ENCODE measurements around the gene AGAP1. TPM values are rescaled to one million over a fixed set of nuclear protein-coding genes. Genes with fewer than 3 reads are reported as not detected.

AGAP1 gene
- total and polyA plus RNA-seq, 2 donors (not counting 3 experiments of a cell fraction or from before 2014, with no cell fraction given) = 10.2 to 20.9 TPM

DNA sequence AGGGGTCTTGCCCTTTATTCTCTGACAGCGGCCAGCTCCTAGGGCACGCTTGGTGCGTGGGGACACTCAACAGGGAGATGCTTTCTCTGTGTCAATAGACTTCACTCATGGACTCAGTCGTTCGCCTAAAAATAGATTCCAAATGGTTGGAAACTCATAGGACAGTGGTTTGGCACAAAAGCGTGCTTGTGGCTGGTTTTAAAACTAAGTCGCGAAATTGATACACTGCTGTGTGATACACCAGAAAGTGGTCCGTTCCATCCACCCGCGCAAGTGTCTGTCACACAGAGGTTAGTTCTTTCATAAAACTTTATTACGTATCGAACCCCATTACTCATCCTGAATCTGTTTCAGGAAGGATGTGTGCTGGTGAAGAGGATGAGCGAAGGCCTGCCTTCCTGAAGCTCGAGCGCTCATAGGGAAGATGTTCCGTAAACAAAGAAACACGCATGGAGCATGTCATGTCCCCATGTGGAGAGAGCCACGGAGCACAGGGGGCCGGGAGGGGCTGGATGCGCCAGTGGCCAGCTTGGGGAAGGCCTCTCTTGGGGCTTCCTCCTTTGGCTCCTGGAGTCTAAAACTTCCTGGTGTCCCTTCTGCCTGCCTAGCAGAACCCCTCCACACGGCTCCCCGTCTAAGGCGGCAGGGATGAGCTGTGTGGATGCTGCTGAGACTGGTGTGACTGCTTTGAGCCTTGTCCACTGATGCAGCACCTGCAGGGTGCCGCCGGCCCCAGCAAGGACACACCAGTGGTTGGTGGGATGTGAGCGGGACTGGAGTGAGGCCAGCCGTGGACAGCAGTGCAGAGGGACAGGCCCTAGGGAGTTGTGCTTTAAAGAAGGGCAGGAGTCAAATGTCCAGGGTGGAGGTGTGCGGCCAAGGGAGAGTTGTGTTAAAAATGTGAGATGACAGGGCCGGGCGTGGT lies 467.1 kb downstream of the AGAP1 start:
- Histone ChIP-seq H3K9ac (replicated peaks; ENCODE audit: extremely low read depth, insufficient read depth, low read length) (no peak overlapping the region), H3K36me3 (ENCODE audit: control insufficient read depth in 2 of 2, extremely low read depth in 1 of 2, insufficient read depth in 2 of 2, low read length in 2 of 2) (no peaks in the 10 kb centered on the region), H3K27ac (ENCODE audit: insufficient read depth, low read depth, low read length) (no peak overlapping the region), H3K4me2 (ENCODE audit: insufficient read depth, low read length) (no peak overlapping the region), H3K79me2 (ENCODE audit: control insufficient read depth, insufficient read depth, low read length) (no peaks in the 10 kb centered on the region), H2AFZ (ENCODE audit: low read depth, low read length) (no peak overlapping the region), H3K9me1 (replicated peaks; ENCODE audit: control insufficient read depth, extremely low read depth, insufficient read depth, low read length) (no peaks in the 10 kb centered on the region), H3K4me1 (ENCODE audit: control insufficient read depth, extremely low read depth, insufficient read depth, low read length) (no peaks in the 10 kb centered on the region), H3K27me3 (ENCODE audit: control insufficient read depth in 2 of 2, insufficient read depth in 2 of 2, low read length in 2 of 2) (no peaks in the 10 kb centered on the region), H4K20me1 (replicated peaks; ENCODE audit: control insufficient read depth, extremely low read depth, insufficient read depth, low read length) (no peaks in the 10 kb centered on the region), H3K4me3 (replicated peaks in 1 of 3; ENCODE audit: insufficient read depth in 1 of 3, low read depth in 1 of 3, low read length in 3 of 3) (no peak overlapping the region), H3K9me3 (replicated peaks; ENCODE audit: control insufficient read depth, insufficient read depth, low read length) (no peaks in the 10 kb centered on the region)
- DNase-seq (ENCODE audit: low read depth, low spot score) = no peak
- no TSS peak for BruUV-seq (replicated peaks)
- ChIA-PET CTCF (no interaction called here), POLR2A (no interaction called here)
- intact Hi-C loops (cut with micrococcal nuclease) = no loop called here
- no peak for FAIRE-seq
- dilution Hi-C loops (cut with MboI; ENCODE audit: extremely low pct_ligation_motif_present, low sequenced_read_pairs) = no loop called here
- no peak for TF ChIP-seq EZH2 (IDR thresholded peaks at IDR 0.05; ENCODE audit: borderline replicate concordance, low read depth, low read length, severe bottlenecking)
- TF ChIP-seq, protein P1, sequence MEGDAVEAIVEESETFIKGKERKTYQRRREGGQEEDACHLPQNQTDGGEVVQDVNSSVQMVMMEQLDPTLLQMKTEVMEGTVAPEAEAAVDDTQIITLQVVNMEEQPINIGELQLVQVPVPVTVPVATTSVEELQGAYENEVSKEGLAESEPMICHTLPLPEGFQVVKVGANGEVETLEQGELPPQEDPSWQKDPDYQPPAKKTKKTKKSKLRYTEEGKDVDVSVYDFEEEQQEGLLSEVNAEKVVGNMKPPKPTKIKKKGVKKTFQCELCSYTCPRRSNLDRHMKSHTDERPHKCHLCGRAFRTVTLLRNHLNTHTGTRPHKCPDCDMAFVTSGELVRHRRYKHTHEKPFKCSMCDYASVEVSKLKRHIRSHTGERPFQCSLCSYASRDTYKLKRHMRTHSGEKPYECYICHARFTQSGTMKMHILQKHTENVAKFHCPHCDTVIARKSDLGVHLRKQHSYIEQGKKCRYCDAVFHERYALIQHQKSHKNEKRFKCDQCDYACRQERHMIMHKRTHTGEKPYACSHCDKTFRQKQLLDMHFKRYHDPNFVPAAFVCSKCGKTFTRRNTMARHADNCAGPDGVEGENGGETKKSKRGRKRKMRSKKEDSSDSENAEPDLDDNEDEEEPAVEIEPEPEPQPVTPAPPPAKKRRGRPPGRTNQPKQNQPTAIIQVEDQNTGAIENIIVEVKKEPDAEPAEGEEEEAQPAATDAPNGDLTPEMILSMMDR (IDR thresholded peaks at IDR 0.05; ENCODE audit: extremely low read depth in 1 of 2, insufficient read depth in 1 of 2, low read depth in 1 of 2, low read length in 2 of 2) = no peak
- no peak for TF ChIP-seq GATA2 (IDR thresholded peaks at IDR 0.05; ENCODE audit: insufficient read depth, insufficient read length, low read depth, low read length)
- TF ChIP-seq, protein P2, sequence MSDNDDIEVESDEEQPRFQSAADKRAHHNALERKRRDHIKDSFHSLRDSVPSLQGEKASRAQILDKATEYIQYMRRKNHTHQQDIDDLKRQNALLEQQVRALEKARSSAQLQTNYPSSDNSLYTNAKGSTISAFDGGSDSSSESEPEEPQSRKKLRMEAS (IDR thresholded peaks at IDR 0.05; ENCODE audit: insufficient read depth, insufficient read length) = no peak
- TF ChIP-seq POLR2AphosphoS5 (IDR thresholded peaks at IDR 0.05; ENCODE audit: insufficient read depth, low read depth, low read length) = no peak
- no peak for TF ChIP-seq FOS (IDR thresholded peaks at IDR 0.05; ENCODE audit: borderline replicate concordance, insufficient read depth, low read length)
- no peak for TF ChIP-seq POLR2A (IDR thresholded peaks at IDR 0.05; ENCODE audit: low read depth, low read length)
- no peak for TF ChIP-seq JUN (IDR thresholded peaks at IDR 0.05; ENCODE audit: borderline replicate concordance, insufficient read depth, insufficient read length, low read depth)
- no peak for TF ChIP-seq MYC (IDR thresholded peaks at IDR 0.05; ENCODE audit: low read depth, low read length)

Data from endothelial cell of umbilical vein (primary cell).